ENCODE data around the gene MDC1.

The MDC1 gene

DNA sequence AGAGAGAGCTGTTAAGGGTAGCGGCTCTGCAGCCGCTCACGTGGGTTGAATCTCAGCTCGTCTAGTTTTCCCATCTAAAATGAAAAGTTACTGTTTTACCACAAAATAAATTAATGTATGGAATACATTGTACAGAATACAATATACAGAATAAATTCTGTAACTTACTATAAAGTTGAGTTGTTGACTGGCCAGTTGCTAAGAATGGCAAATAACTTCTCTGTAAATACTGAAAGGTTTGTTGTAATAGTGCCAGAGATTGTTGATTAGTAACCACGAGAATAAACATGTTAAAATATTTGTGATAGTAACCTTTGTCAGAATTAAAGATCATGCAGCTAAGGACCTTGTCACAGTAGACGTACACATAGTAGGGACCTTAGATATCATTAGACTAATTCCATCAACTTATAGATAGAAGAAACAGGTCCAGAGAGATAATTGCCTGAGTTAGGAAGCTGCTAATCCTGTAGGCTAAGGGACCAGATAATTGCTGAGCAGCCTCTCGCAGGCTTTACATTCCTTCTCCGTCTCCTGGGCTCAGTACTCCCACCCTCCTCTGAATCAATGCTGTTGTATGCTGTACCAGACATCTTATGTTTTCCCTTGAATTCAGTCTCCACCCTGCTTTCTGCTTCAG, 25.8 kb downstream of the MDC1 start:
- DNase-seq: no peak

DNA sequence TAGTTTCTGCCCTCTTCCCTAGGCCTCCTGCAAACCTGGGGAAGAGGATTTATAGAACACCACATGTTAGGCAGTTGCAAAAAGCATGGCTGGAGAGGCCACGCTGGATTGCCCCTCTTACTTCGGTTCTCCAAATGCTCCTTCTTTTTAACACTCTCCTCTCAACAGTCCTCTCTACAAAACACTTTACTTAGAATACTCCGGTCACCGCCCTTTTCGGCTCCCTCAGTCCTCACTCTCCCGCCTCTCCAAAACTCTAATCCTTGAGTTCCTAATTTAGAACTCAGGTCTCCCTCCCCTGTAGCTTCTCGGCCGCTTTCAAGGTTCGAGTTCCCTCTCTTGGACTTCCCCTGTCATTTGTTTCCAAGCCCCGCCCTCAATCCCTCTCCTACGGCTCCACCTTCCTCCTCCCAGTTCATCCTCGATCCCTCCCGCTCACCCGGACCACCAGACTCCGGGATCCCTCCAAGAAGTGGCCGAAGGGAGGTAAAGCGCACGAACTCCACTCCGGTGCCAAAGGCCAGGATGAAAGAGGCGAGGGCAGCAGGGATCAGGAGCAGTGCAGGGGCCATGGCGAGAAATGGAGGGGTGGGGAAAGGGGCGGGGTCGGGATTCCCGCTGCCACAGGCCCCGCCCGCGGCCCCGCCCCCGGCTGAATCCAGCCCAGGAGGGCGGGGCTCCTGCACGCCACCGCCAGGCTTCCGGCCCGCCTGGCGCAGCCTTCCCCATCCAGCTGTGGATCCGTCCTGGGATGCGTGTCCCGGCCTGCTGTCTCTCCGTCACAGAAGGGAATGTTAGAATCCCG, 26.5 kb downstream of the MDC1 start, which contains the start of gene NRM:
Gene NRM, minus strand, starts transcription at position 582 of the 805 bp plus-strand sequence. Its CDS starts 10 bp downstream, at position 572.
- DNase-seq: peak; percentile 74

DNA sequence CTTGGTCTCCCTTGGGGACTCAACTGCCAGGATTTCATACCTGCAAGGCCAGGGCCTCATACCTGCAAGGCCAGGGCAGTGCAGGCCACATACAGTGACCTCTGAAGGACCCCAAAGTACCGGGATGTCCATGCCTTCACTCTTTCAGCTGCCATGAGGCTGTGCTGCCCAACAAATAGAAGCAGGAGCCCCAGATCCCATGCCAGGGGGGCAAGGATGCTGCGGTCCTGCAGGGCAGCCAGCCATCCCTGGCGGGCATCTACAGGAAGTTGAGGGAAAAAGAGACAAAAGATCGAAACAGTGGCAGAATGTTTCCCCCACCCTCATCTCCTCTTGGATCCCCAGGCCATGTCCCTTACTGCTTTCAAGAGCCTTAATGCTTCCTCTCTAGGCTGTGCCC, 27.1 kb downstream of the MDC1 start:
- no peak for DNase-seq

DNA sequence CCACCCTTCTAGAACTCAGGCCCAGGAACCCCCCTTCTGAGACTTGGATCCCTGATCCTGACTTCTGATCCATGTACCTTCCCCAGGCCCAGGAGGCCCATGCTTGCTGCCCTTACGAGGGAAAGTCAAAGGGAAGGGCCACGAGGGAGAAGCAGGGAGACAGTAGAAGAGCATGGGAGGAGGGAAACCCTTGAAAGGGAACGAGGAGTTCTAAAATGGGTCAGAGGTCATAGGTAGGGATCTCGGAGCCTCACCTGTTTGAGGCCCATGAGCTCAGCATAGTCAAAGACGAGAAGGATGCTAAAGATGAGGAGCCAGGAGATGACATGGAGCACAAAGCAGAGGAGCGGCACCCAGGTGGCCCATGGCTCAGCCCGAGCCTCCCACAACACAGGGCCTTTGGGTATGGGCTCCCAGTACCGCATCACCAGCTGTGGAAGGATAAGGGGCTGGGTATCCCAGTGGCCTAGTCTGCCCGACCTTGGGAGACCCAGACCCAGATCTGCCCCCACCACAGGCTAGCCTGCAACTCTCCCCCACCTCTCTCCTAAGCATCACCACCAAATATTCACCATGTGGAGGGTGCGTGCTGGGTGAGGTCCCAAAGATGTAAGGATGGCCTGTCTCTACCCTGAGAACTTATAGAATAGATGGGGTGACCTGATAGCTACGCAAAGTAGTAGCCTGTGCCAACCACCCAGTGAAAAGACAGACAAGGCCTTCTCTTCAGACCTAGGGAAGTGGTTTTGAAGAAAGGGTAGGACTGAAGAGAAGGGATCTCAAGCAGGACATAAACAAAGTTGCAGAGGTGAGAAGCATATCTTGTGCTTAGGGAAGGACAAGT, 27.8 kb downstream of the MDC1 start:
- no peak for DNase-seq

DNA sequence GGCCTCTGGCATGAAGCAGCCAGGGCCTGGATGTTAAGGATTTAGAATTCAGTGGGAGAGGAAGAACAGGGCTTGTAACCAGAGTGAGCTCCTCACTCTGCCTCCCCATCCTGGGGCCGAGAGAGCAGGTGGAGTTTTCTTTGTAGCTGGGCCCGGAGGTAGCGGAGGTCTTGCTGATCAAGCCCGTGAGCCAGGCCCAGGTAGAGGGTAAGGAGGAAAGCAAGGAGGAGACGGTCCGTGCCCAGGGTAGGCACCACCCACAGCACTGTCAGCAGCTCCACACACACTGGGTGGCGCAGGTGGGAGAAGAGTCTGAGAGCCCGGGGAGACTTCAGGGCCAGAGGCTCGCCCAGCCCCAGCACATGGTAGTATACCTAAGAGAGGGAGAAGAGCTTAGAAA, 28.5 kb downstream of the MDC1 start:
- DNase-seq: no peak

DNA sequence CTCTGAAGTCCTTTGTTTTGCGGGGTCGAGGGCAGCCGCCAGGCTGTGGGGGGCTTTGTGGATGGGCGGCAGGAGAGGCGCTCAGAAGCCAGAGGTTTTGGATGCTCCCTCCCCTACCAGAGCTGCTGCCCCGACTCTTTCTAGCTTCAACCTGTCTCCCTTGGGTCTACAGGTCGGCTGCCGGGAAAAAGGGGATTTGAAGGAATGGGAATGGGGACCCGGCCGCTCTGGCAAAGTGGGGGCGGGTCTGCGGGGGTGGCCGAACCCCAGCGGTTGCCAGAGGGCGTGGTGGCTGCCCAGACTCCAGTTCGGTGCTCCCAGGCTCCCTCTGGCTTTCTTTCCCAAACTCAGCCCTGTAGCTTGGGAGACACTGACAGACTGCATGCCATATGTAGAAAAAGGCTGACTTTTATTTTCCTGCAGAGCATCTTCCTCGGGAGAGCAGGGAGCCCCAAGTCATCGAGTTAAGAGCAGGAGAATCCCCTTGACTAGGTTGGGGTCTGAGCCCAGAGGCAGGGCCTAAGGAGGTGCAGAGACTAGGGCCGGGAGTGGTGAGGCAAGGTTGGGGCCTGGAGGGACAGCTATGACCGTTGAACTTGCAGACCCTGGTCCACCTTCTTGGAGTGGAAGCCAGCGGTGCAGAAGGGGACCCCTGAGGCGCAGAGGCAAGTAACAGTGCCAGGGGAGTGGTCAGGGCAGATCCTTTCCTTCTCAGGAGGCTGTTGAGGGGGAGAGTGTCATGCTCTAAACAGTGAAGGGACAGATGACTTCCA, 29.2 kb downstream of the MDC1 start:
- DNase-seq: no peak

DNA sequence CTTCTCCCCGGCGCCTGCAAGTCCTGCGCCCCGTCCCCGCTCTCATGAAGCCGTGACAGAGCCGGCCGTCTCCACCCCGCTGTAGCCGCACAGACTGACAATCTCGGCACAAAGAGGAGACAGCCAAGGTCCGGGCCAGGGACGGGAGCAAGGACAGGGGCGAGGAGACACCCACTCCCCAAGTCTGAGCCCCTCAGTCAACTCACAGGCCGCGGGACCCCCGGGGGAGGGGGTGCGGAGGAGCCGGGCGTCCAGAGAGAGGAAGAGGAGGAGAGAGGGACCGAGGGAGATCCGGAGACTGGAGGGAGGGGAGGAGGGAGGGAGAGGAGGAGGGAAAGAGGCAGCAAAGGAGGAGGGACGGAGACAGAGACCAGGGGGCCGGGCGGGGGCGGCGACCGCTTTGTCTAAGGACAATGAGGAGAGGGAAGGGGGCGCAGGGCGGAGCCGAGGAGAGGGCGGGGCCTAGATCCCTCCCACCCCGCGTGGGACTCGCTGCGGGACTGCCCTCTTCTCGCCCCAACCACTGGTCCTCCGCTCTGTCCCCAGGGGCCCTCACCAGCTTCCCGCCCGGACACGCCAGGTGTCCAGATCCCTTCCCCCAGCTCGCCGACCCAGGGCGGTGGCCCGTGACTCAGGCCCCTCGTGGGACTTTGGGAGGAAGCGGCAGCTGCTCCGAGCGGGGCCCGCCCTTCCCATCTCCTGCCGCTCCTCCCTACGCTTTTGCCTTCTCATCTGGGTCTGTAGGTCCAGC, 30.0 kb downstream of the MDC1 start:
- DNase-seq: peak; percentile 85

DNA sequence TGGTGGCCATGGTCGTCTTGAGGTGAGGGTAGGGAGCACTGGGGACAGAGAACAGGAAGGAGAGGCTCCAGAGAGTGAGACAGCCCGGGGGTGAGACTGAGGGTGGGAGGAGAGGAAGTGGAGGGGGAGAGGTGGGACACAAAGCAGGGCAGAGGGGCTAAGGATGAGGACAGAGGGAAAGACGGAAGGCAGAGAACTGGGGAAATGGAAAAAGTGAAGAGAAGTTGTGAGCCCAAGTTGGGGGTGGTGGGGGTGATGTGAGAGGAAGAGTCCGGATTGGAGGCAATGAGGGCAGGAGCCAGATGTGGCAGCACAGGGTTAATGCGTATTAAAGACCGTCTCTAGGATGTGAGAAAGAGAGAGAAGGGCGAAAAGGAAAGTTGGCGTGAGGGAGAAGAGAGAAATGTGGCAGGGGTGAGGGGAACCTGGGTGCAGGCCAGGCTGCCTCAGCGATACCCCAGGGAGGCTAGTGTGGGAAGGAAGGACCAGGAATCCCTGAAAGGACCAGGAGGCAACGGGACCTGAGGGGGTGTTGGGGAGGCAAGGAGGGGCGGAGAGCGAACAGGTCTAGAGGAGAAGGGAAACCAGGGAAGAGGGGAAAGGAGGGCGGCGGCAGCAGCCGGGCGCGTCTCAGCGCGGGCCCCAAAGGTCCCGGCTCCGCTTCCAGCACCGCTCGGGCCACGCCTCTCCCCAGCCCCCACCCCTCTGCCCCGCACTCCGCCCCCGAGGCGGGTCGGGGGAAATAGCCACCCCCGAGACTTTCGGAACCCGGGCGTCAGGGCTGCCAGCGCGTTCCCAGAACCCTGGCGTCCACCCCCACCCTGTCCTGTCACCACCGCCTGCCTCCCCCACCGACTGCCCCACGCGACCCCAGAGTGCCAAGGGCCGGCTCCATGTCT, 30.8 kb downstream of the MDC1 start, which contains the start of gene PPP1R18:
Gene PPP1R18, minus strand, starts transcription at position 637 of the 899 bp plus-strand sequence. Its CDS starts 627 bp downstream, at position 10.
- peak; percentile 90 for DNase-seq

DNA sequence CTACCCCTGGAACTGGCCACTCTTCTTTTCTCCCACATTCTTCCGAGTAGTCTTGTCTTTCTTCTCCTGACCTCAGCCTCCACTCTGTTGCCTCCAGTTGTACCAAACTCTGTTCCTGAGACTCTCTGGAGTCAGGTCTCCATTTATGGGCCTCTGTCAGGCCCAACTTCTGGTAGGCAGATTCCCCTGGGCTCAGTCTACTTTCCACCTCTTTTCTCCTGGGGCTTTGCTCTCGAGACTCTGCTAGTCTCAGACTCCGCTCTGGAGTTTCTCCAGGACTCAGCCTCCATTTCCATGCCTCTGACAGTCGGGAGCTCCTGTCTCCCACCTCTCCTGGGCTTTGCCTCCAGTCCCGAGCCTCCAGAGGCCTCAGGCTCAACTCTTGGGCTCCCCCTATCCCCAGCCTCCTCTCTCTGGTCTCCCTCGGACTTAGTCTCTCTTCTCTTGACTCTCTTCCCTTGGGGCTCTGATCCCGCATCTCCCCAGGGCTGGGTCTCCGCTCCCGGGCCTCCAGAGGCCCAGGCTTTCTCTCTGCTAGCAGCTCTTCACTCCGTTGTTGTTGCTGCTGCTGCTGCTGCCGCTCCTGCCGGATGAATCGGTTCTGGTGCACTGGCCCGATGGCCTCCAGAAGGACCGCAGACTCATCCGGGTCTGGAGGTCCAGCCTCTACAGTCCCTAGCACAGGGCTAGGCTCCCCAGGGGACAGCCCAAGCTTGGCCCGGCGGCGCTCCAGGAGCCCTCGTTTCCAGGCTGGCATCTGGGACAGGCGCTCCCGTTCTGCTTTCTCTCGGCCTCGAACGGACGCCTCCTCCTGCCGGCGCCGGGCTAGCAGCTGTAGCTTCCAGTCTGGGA, 31.7 kb downstream of the MDC1 start:
- DNase-seq: no peak

DNA sequence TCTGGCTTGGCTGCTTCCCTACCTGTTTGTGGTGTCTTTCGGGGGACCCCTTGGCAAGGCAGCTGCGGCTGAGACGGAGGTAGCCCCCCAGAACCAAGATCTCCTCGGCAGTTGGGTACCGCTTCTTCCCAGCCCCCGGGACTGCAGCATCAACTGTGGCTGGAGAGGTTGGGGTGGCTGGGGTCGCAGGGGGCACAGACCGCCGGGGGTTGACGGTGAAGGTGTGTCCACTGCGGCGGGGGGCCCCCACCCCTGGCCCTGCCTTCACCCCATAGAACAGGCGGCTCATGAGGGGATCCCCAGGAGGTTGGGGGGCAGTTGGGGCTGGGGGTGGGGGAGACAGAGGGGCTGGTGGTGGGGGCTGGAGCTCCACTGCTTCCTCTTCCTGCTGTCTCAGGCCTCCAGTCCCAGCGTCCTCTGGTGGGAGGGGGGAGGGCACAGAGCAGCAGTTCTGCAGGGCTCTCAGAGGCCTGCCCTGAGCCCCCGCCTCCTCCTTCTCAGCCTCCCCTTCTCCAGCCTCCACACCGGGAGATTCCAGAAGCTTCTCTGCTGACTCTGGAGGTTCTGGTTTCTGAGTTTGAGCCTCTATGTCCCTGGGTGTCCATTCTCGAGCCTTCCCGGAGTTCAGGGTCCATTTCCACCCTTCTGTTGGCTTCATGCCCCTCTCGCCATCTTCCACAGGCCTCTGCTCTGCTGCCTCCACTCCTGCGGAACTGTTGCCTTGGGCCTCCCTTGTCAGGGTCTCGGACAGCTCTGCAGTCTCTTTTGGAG, 32.5 kb downstream of the MDC1 start:
- DNase-seq: peak; percentile 59

DNA sequence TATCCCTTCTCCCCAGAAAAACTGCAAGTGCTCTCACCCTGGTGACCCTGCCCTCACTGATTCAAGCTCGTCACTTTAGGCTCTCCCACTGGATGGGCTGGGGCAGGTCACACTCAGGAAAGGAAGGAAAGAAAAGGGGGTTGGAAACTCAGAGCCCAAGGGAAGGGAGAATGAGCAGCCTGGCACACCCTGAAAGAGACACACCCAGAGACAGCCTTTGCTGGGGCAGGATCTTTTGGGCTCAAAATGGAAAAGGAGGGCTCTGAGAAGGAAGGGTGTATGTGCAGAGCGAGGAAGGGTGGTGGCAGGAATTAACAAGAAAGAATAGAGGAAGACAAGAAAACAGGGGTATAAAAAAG, 33.1 kb downstream of the MDC1 start:
- DNase-seq: no peak

DNA sequence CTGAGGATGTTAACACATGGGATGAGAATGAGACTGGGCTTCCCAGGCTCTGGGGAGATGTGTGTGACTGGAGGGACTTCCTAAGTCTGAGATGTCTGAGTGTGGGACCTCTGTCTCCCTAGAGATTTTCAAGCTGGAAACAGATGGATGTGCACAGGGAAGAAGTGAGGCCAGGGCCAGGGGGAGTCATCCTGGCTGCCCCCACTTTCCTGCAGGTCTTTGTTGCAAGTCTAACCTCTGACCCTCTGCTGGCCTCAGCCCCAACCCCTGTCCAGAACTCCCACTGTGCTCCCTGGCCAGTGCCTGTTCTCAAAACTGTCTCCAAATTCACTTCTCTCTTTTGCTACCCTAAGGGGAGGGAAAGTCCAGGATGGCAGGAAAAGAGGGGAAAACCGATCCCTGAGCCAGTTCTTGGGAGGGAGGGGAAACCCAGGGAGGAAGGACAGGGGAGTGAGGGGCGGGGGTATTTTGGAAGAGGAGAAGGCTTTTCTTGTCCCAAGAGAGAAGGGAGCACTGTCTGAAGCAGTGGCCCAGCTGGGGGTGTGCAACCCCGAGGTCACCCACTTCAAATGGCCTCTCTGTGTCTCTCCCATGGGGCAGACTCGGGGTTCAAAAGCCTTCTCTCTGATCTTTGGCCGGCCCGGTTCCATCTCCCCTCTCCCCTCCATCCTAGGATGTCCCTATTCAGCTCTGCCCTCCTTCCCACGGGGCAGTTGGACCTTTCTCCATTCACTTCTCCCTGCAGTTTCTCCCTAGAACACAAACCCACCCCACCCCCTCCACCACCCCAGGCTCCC, 33.7 kb downstream of the MDC1 start:
- DNase-seq: no peak

DNA sequence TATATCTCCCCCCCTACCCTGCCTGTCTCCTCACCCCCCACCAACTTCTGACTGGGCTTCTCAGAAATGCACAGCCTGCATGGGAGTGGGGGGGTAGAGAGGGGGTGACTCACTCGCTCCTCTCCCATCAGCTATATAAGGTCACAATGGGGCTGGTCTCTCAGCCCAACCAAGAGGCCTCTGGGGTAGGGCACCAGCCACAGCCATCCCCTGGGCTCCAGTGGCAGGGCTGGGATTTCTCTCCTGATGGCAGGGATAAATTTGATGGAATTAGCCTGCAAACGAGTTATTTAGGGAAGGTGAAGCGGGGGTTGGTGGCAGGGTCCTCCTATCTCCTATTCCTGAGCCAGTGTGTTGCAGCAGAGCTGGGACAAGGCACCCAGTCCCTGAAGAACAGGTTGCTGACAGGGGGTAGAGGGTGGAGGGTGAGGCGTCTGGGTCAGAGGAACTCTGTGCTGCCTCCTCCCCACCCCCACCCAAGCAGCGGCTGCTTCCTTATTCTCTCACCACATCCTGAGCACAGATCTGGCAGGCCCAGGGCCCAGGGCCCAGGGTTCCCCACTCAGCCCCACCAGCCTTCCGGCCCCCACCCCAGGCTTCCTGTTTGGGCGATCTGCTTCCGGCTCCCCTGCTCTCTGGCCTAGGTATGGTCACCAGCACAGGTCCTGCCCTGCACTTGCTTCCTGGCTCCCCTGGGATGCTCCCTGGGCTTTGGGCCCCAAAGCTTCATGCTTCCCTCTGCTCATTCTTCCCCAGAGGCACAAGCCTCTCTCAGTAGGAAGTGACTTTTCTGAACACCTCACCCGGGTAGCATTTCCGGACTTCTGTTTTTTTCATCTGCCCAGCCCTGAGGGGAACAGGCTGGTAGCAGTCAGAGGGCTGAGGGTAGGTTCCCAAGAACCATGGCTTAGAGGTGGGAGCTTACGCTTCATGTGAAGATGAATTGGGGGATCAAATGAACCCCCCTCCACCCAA, 34.7 kb downstream of the MDC1 start:
- DNase-seq: peak; percentile 86

DNA sequence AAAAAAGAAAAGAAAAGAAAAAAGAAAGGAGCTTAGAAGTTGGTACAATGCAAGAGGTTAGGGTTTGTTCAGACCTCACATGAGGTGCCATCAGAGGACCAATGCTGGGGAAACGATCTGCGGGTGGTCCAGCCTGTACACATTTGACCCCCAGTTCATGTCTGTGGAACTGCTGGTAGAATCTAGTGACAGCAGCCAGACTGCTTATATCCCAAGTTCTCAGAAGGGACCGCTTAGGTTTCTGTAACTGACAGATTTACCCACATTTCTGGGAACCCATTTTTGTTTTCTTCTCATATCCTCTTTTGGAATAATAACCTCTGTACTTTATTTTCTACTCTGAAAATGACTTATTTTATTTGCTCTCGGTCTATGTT, 35.3 kb downstream of the MDC1 start:
- DNase-seq: no peak

DNA sequence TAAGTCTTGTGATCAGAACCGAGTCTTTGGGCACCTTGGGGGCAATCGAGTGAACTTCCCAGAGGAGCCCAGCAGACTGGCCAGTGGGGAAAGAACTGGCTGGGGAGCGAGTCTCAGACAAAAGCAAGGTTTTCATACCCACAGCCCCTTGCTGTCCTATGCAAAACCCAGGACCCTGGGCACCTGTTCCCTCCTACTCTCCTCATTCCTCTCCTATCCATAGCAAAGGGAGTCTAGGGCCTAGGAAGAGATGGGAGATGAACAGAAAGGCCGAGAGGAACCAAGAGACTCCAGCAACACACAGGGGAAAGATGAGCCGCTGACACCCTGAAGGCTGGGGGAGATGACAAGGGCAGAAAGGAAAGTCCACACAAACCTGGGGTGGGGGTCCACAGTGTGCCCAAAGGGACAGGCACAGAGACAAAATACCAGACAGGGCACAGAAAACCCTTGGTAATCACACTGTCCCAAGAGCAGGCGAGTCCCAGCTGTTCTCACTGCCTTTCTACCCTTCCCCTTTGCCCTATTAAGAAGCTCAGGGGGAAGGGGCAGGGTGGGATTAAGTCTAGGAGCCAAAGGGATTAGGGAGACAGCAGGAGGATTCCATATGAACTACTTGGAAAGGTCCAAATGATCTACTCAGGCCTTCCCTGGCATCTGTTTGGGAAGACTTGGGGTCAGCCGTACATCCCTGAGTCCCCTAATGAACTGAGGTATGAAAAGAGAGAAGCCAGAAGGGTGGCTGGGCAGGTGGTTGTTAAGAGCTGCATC, 37.1 kb downstream of the MDC1 start:
- DNase-seq: no peak
